Measurements from ENCODE around the gene MAGI2.
A peak's percentile ranks its signal among the peaks of the same experiment; 100 is the strongest.

Gene MAGI2

DNA sequence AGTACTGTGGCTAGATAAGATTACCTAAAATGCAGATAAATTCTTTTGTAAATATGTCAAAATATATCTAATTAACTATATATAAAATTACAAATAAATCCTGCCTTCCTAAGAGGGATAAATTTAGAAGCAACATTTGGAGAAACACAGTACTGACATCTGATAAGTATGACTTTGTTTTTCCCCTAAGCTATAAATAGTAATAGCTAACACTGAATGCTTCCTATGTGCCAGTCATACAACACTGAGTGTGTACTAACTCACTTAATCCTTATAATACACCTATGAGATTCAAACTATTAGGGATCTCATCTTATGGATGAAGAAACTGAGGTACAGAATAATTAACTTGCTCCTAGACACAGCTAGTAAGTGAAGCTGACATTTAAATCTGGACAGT, 733.4 kb downstream of the MAGI2 start:
- no peak for DNase-seq (ENCODE audit: low spot score)
- peaks cover 0 to 1% (median 0%) of the 10 kb centered on the region in 3 experiments for H3K27me3 ChIP-seq (ENCODE audit: control insufficient read depth in 3 of 3, insufficient read depth in 3 of 3, low read depth in 1 of 3, low read length in 3 of 3)
- H3K4me1 ChIP-seq (ENCODE audit: control insufficient read depth in 2 of 2, insufficient read depth in 1 of 2, low read depth in 1 of 2, low read length in 2 of 2): peaks cover 0 to under 1% of the 10 kb centered on the region in 2 donors
- no peak overlapping the region for H4K8ac ChIP-seq (ENCODE audit: low read depth, low read length)
- H3K79me1 ChIP-seq (ENCODE audit: low read depth, low read length): no peaks in the 10 kb centered on the region
- H4K91ac ChIP-seq (ENCODE audit: low read depth, low read length, poor library complexity): no peak overlapping the region
- H2BK12ac ChIP-seq (ENCODE audit: low read length): no peak overlapping the region
- H2AK5ac ChIP-seq (ENCODE audit: low read depth, low read length): no peak overlapping the region
- no peak overlapping the region for H3K23ac ChIP-seq (ENCODE audit: low read depth, low read length, poor library complexity)
- H3K9ac ChIP-seq (ENCODE audit: low read depth, low read length, poor library complexity): no peak overlapping the region
- no peak overlapping the region for H2AFZ ChIP-seq (ENCODE audit: low read length)
- no peak overlapping the region for H3K18ac ChIP-seq (ENCODE audit: low read length)
- no peak overlapping the region for H3K4me2 ChIP-seq (ENCODE audit: insufficient read depth, low read length, poor library complexity, severe bottlenecking)
- no peak overlapping the region for H3K4me3 ChIP-seq (ENCODE audit: low read length in 2 of 2)
- no peak overlapping the region for H3K4ac ChIP-seq (ENCODE audit: low read length)
- no peak overlapping the region for H2BK120ac ChIP-seq (ENCODE audit: low read depth, low read length)
- H3K9me3 ChIP-seq (replicated peaks in 1 of 2; ENCODE audit: control insufficient read depth in 2 of 2, insufficient read depth in 1 of 2, low read depth in 1 of 2, low read length in 2 of 2): no peaks in the 10 kb centered on the region
- H2BK15ac ChIP-seq (ENCODE audit: low read length): no peak overlapping the region
- no peak overlapping the region for H2BK5ac ChIP-seq (ENCODE audit: low read length)
- no peaks in the 10 kb centered on the region for H3K36me3 ChIP-seq (replicated peaks in 1 of 2; ENCODE audit: control insufficient read depth in 2 of 2, insufficient read depth in 2 of 2, low read length in 2 of 2)
- no peak overlapping the region for H3K14ac ChIP-seq (ENCODE audit: low read length)
- H3K27ac ChIP-seq (replicated peaks; ENCODE audit: low read length): no peak overlapping the region

DNA sequence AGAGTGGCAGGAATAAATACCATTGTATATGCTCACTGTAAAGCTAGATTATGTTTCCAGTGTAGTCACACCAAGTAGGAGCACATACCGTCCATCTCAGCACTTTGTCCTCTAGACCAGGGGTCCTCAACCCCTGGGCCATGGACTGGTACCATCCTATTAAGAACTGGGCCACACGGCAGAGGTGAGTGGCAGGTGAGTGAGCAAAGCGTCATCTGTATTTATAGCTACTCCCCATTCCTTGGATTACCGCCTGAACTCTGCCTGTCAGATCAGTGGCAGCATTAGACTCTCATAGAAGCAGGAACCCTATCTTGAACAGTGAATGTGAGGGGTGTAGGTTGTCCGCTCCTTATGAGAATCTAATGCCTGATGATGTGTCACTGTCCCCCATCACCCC, 735.3 kb downstream of the MAGI2 start:
- Histone ChIP-seq H3K27me3 (ENCODE audit: control insufficient read depth in 3 of 3, insufficient read depth in 3 of 3, low read depth in 1 of 3, low read length in 3 of 3) (peaks cover 0 to 1% (median 0%) of the 10 kb centered on the region in 3 experiments), H2BK15ac (ENCODE audit: low read length) (no peak overlapping the region), H2BK12ac (ENCODE audit: low read length) (no peak overlapping the region), H3K27ac (replicated peaks; ENCODE audit: low read length) (no peak overlapping the region), H3K4ac (ENCODE audit: low read length) (no peak overlapping the region), H2BK5ac (ENCODE audit: low read length) (no peak overlapping the region), H3K9ac (ENCODE audit: low read depth, low read length, poor library complexity) (no peak overlapping the region), H3K79me1 (ENCODE audit: low read depth, low read length) (no peaks in the 10 kb centered on the region), H3K4me2 (ENCODE audit: insufficient read depth, low read length, poor library complexity, severe bottlenecking) (no peak overlapping the region), H4K8ac (ENCODE audit: low read depth, low read length) (no peak overlapping the region), H3K9me3 (replicated peaks in 1 of 2; ENCODE audit: control insufficient read depth in 2 of 2, insufficient read depth in 1 of 2, low read depth in 1 of 2, low read length in 2 of 2) (no peaks in the 10 kb centered on the region), H2BK120ac (ENCODE audit: low read depth, low read length) (no peak overlapping the region), H3K4me3 (ENCODE audit: low read length in 2 of 2) (no peak overlapping the region), H4K91ac (ENCODE audit: low read depth, low read length, poor library complexity) (no peak overlapping the region), H2AFZ (ENCODE audit: low read length) (no peak overlapping the region), H2AK5ac (ENCODE audit: low read depth, low read length) (no peak overlapping the region), H3K14ac (ENCODE audit: low read length) (no peak overlapping the region), H3K4me1 (ENCODE audit: control insufficient read depth in 2 of 2, insufficient read depth in 1 of 2, low read depth in 1 of 2, low read length in 2 of 2) (peaks cover 0 to 17% of the 10 kb centered on the region in 2 donors), H3K18ac (ENCODE audit: low read length) (no peak overlapping the region), H3K23ac (ENCODE audit: low read depth, low read length, poor library complexity) (no peak overlapping the region), H3K36me3 (replicated peaks in 1 of 2; ENCODE audit: control insufficient read depth in 2 of 2, insufficient read depth in 2 of 2, low read length in 2 of 2) (no peaks in the 10 kb centered on the region)
- no CpG with 5 or more reads among the region's 5 CpGs for WGBS, 2 donors (ENCODE audit: extremely low coverage in 2 of 2, insufficient read length in 2 of 2, insufficient replicate concordance in 1 of 2)
- no peak for DNase-seq (ENCODE audit: low spot score)

DNA sequence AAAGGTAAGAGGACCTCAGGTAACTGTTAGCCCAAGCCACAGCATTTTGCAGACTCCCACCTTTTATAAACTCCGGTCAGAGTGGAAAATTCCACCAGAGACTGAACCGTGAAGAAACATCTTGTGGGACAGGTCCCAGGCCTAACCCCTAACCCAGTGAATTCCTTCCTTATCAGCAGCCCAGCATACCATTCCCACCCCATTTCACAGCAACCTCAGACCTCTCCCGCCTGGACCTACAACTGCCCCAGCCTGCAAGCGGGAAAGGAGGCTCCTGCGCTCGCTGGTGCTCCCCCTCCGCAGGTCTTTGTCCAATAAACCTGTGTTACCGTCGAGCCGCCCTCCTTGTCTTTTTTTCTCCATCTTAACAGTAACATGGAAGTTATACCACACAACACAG, 736.6 kb downstream of the MAGI2 start:
- no peak for DNase-seq (ENCODE audit: low spot score)
- Histone ChIP-seq H3K23ac (ENCODE audit: low read depth, low read length, poor library complexity) (no peak overlapping the region), H4K91ac (ENCODE audit: low read depth, low read length, poor library complexity) (no peak overlapping the region), H3K4me3 (ENCODE audit: low read length in 2 of 2) (no peak overlapping the region), H3K4me2 (ENCODE audit: insufficient read depth, low read length, poor library complexity, severe bottlenecking) (no peak overlapping the region), H3K27me3 (ENCODE audit: control insufficient read depth in 3 of 3, insufficient read depth in 3 of 3, low read depth in 1 of 3, low read length in 3 of 3) (peaks cover 0 to 1% (median 0%) of the 10 kb centered on the region in 3 experiments), H2AFZ (ENCODE audit: low read length) (no peak overlapping the region), H3K36me3 (replicated peaks in 1 of 2; ENCODE audit: control insufficient read depth in 2 of 2, insufficient read depth in 2 of 2, low read length in 2 of 2) (no peaks in the 10 kb centered on the region), H2BK12ac (ENCODE audit: low read length) (no peak overlapping the region), H3K9ac (ENCODE audit: low read depth, low read length, poor library complexity) (no peak overlapping the region), H3K27ac (replicated peaks; ENCODE audit: low read length) (no peak overlapping the region), H4K8ac (ENCODE audit: low read depth, low read length) (no peak overlapping the region), H3K14ac (ENCODE audit: low read length) (no peak overlapping the region), H2AK5ac (ENCODE audit: low read depth, low read length) (no peak overlapping the region), H3K4ac (ENCODE audit: low read length) (no peak overlapping the region), H3K4me1 (ENCODE audit: control insufficient read depth in 2 of 2, insufficient read depth in 1 of 2, low read depth in 1 of 2, low read length in 2 of 2) (peaks cover 0 to 27% of the 10 kb centered on the region in 2 donors), H2BK15ac (ENCODE audit: low read length) (no peak overlapping the region), H2BK120ac (ENCODE audit: low read depth, low read length) (no peak overlapping the region), H3K9me3 (replicated peaks in 1 of 2; ENCODE audit: control insufficient read depth in 2 of 2, insufficient read depth in 1 of 2, low read depth in 1 of 2, low read length in 2 of 2) (no peaks in the 10 kb centered on the region), H2BK5ac (ENCODE audit: low read length) (no peak overlapping the region), H3K79me1 (ENCODE audit: low read depth, low read length) (no peaks in the 10 kb centered on the region), H3K18ac (ENCODE audit: low read length) (peak overlapping the region; percentile 27)
- WGBS, 2 donors (ENCODE audit: extremely low coverage in 2 of 2, insufficient read length in 2 of 2, insufficient replicate concordance in 1 of 2): no CpG with 5 or more reads among the region's 10 CpGs

DNA sequence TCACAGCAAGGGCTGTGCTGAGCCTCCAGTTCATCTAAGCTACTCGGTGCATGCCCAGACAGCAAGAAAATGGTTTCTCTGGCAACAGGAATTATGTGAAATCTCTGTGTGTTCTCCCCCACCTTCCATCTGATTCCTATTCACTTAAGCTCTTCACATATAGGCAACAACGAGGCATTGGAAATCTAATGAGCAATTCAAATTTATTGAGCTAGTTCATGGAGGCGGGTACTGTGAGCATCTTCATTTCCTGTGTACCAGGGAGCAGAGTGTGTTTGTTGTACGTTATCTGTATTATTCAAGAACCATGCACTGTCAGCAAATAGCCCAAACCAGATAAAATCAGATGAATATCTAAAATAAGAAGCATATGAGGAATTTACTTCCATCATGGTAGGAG, 739.1 kb downstream of the MAGI2 start:
- Histone ChIP-seq H3K4me2 (ENCODE audit: insufficient read depth, low read length, poor library complexity, severe bottlenecking) (no peak overlapping the region), H2BK5ac (ENCODE audit: low read length) (no peak overlapping the region), H3K4me3 (ENCODE audit: low read length in 2 of 2) (no peak overlapping the region), H4K8ac (ENCODE audit: low read depth, low read length) (no peak overlapping the region), H2BK12ac (ENCODE audit: low read length) (no peak overlapping the region), H3K79me1 (ENCODE audit: low read depth, low read length) (no peaks in the 10 kb centered on the region), H4K91ac (ENCODE audit: low read depth, low read length, poor library complexity) (no peak overlapping the region), H2BK15ac (ENCODE audit: low read length) (no peak overlapping the region), H3K27me3 (ENCODE audit: control insufficient read depth in 3 of 3, insufficient read depth in 3 of 3, low read depth in 1 of 3, low read length in 3 of 3) (peaks cover 0 to 1% (median 0%) of the 10 kb centered on the region in 3 experiments), H3K14ac (ENCODE audit: low read length) (no peak overlapping the region), H3K9ac (ENCODE audit: low read depth, low read length, poor library complexity) (no peak overlapping the region), H3K9me3 (replicated peaks in 1 of 2; ENCODE audit: control insufficient read depth in 2 of 2, insufficient read depth in 1 of 2, low read depth in 1 of 2, low read length in 2 of 2) (no peaks in the 10 kb centered on the region), H2AFZ (ENCODE audit: low read length) (peak overlapping the region; percentile 60), H3K4me1 (ENCODE audit: control insufficient read depth in 2 of 2, insufficient read depth in 1 of 2, low read depth in 1 of 2, low read length in 2 of 2) (peaks cover 0 to 27% of the 10 kb centered on the region in 2 donors), H3K4ac (ENCODE audit: low read length) (no peak overlapping the region), H3K36me3 (replicated peaks in 1 of 2; ENCODE audit: control insufficient read depth in 2 of 2, insufficient read depth in 2 of 2, low read length in 2 of 2) (no peaks in the 10 kb centered on the region), H3K23ac (ENCODE audit: low read depth, low read length, poor library complexity) (no peak overlapping the region), H2AK5ac (ENCODE audit: low read depth, low read length) (no peak overlapping the region), H3K27ac (replicated peaks; ENCODE audit: low read length) (no peak overlapping the region), H2BK120ac (ENCODE audit: low read depth, low read length) (no peak overlapping the region), H3K18ac (ENCODE audit: low read length) (no peak overlapping the region)
- no CpG with 5 or more reads among the region's 4 CpGs for WGBS, 2 donors (ENCODE audit: extremely low coverage in 2 of 2, insufficient read length in 2 of 2, insufficient replicate concordance in 1 of 2)
- DNase-seq (ENCODE audit: low spot score): no peak

Measured in neuronal stem cell (in vitro differentiated cells).